K562 (cell line): ENCODE measurements around the gene CAB39.

Source experiments
- CBFB ChIP-seq: sonication (generic); formaldehyde crosslinking; IDR thresholded peaks from 2 replicates; pipeline ENCODE4 v1.4.0; 2020; ENCODE audit warnings: mild to moderate bottlenecking, missing genetic modification reagents
- CTBP1 ChIP-seq: fragments of 450-650 bp; IDR thresholded peaks from 2 replicates; pipeline ENCODE4 v1.6.1; 2016; ENCODE audit warnings: borderline replicate concordance
- ELF1 ChIP-seq: fragments of 200-800 bp; sonication (Bioruptor generic); IDR thresholded peaks from 2 replicates; pipeline ENCODE4 v1.6.1; 2016; ENCODE audit warnings: missing genetic modification characterization, missing compliant biosample characterization
- FOXO4 ChIP-seq: fragments of 450-650 bp; formaldehyde crosslinking; IDR thresholded peaks from 2 replicates; pipeline ENCODE4 v1.4.0; 2020; ENCODE audit warnings: mild to moderate bottlenecking, moderate library complexity
- KLF13 ChIP-seq: fragments of 450-650 bp; IDR thresholded peaks from 2 replicates; pipeline ENCODE4 v1.6.1; 2016; ENCODE audit warnings: missing genetic modification characterization, low read depth, mild to moderate bottlenecking, missing compliant biosample characterization, moderate library complexity, borderline replicate concordance
- ZHX1 ChIP-seq: fragments of 150-350 bp; conservative IDR thresholded peaks from 2 replicates; pipeline ENCODE4 v1.6.1; 2014; ENCODE audit warnings: low read length
- ZKSCAN1 ChIP-seq: fragments of 150-350 bp; IDR thresholded peaks from 2 replicates; pipeline ENCODE4 v1.6.1; 2016; ENCODE audit warnings: low read depth, low read length
- TF ChIP-seq, protein P1 (sequence below): fragments of 450-650 bp; formaldehyde crosslinking; conservative IDR thresholded peaks from 2 replicates; pipeline ENCODE4 v1.4.0; 2022; ENCODE audit warnings: mild to moderate bottlenecking, missing genetic modification characterization
- TF ChIP-seq, protein P2 (sequence below): sonication (generic); formaldehyde crosslinking; IDR thresholded peaks from 2 replicates; pipeline ENCODE4 v1.8.1; 2023; ENCODE audit warnings: mild to moderate bottlenecking, missing genetic modification reagents

- TF ChIP-seq, protein P1, sequence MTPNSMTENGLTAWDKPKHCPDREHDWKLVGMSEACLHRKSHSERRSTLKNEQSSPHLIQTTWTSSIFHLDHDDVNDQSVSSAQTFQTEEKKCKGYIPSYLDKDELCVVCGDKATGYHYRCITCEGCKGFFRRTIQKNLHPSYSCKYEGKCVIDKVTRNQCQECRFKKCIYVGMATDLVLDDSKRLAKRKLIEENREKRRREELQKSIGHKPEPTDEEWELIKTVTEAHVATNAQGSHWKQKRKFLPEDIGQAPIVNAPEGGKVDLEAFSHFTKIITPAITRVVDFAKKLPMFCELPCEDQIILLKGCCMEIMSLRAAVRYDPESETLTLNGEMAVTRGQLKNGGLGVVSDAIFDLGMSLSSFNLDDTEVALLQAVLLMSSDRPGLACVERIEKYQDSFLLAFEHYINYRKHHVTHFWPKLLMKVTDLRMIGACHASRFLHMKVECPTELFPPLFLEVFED (CRISPR knock-in tag) = no peak
- TF ChIP-seq, protein P2, sequence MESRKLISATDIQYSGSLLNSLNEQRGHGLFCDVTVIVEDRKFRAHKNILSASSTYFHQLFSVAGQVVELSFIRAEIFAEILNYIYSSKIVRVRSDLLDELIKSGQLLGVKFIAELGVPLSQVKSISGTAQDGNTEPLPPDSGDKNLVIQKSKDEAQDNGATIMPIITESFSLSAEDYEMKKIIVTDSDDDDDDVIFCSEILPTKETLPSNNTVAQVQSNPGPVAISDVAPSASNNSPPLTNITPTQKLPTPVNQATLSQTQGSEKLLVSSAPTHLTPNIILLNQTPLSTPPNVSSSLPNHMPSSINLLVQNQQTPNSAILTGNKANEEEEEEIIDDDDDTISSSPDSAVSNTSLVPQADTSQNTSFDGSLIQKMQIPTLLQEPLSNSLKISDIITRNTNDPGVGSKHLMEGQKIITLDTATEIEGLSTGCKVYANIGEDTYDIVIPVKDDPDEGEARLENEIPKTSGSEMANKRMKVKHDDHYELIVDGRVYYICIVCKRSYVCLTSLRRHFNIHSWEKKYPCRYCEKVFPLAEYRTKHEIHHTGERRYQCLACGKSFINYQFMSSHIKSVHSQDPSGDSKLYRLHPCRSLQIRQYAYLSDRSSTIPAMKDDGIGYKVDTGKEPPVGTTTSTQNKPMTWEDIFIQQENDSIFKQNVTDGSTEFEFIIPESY (CRISPR knock-in tag) = no peak
- TF ChIP-seq ZKSCAN1 (no peak), ZHX1 (no peak), FOXO4 (CRISPR knock-in tag) (no peak), CTBP1 (no peak), KLF13 (tag) (no peak), ELF1 (tag) (no peak), CBFB (no peak)
These were observed 46.2 kb upstream of the CAB39 start for GRCh38 chr2:230666446-230666845.
